Measurements from ENCODE around the gene GPR55. TPM values are rescaled to one million over a fixed set of nuclear protein-coding genes. Genes with fewer than 3 reads are reported as not detected.

GPR55 gene
- total RNA-seq, 1 experiment from 2014 or later, result not detected

- no peak for ATAC-seq
- no peak overlapping the region for H3K9ac ChIP-seq (ENCODE audit: low read length)
- no peaks in the 10 kb centered on the region for H3K36me3 ChIP-seq (ENCODE audit: control insufficient read depth in 1 of 2, insufficient read depth in 2 of 2, low read length in 2 of 2)
- H3K27ac ChIP-seq (ENCODE audit: low read depth, low read length), result no peak overlapping the region
- H2AFZ ChIP-seq (ENCODE audit: low read depth, low read length, poor library complexity, severe bottlenecking), result no peak overlapping the region
- ChIA-PET POLR2A (no interaction called here), CTCF (no interaction called here), RAD21 (ENCODE audit: low non-redundant PET in 1 of 2, low total read pairs in 2 of 2, uncharacterized antibody in 2 of 2, unreplicated experiment in 2 of 2) (no interaction called here)
- intact Hi-C loops (cut with micrococcal nuclease), result no loop called here
- H3K4me1 ChIP-seq (ENCODE audit: control insufficient read depth in 1 of 2, insufficient read depth in 2 of 2, low read length in 2 of 2), result peaks cover 0 to 8% of the 10 kb centered on the region in 2 experiments; a peak in 2 of 4 replicates
- no TSS peak for BruUV-seq (replicated peaks)
- no peak for DNase-seq (ENCODE audit: low read depth, low spot score)
- no peak overlapping the region for H3K4me2 ChIP-seq (ENCODE audit: low read length)
- no peaks in the 10 kb centered on the region for H3K27me3 ChIP-seq (ENCODE audit: insufficient read depth, low read length)
- no peak overlapping the region for H3K4me3 ChIP-seq (replicated peaks in 1 of 2; ENCODE audit: low read depth in 1 of 2, low read length in 2 of 2)
- no peaks in the 10 kb centered on the region for H3K79me2 ChIP-seq (ENCODE audit: insufficient read depth, low read length)
- no peaks in the 10 kb centered on the region for H4K20me1 ChIP-seq (ENCODE audit: insufficient read depth)
- no peaks in the 10 kb centered on the region for H3K9me3 ChIP-seq (ENCODE audit: control insufficient read depth in 1 of 2, insufficient read depth in 1 of 2, low read depth in 1 of 2, low read length in 2 of 2)
- no peak for TF ChIP-seq MAX (IDR thresholded peaks at IDR 0.05)
- no peaks in the 10 kb centered on the region for H3K9me2 ChIP-seq (ENCODE audit: insufficient read depth)
Measured at GRCh38 chr2:230891509-230891908, 33.5 kb downstream of the GPR55 start.

GRCh38 chr2:230891064-230891463 is 34.0 kb downstream of the GPR55 start:
- ChIA-PET POLR2A (no interaction called here), CTCF (no interaction called here), RAD21 (ENCODE audit: low non-redundant PET in 1 of 2, low total read pairs in 2 of 2, uncharacterized antibody in 2 of 2, unreplicated experiment in 2 of 2) (no interaction called here)
- H3K9ac ChIP-seq (ENCODE audit: low read length), result no peak overlapping the region
- intact Hi-C loops (cut with micrococcal nuclease), result no loop called here
- H3K4me2 ChIP-seq (ENCODE audit: low read length), result no peak overlapping the region
- BruUV-seq (replicated peaks), result no TSS peak
- H3K9me2 ChIP-seq (ENCODE audit: insufficient read depth), result no peaks in the 10 kb centered on the region
- H3K27ac ChIP-seq (ENCODE audit: low read depth, low read length), result no peak overlapping the region
- no peak for ATAC-seq
- DNase-seq (ENCODE audit: low read depth, low spot score), result no peak
- no peak overlapping the region for H3K4me3 ChIP-seq (replicated peaks in 1 of 2; ENCODE audit: low read depth in 1 of 2, low read length in 2 of 2)
- peaks cover 0 to 8% of the 10 kb centered on the region in 2 experiments; a peak in 2 of 4 replicates for H3K4me1 ChIP-seq (ENCODE audit: control insufficient read depth in 1 of 2, insufficient read depth in 2 of 2, low read length in 2 of 2)
- H3K27me3 ChIP-seq (ENCODE audit: insufficient read depth, low read length), result no peaks in the 10 kb centered on the region
- no peaks in the 10 kb centered on the region for H3K79me2 ChIP-seq (ENCODE audit: insufficient read depth, low read length)
- no peaks in the 10 kb centered on the region for H3K36me3 ChIP-seq (ENCODE audit: control insufficient read depth in 1 of 2, insufficient read depth in 2 of 2, low read length in 2 of 2)
- H4K20me1 ChIP-seq (ENCODE audit: insufficient read depth), result no peaks in the 10 kb centered on the region
- TF ChIP-seq SP1 (IDR thresholded peaks at IDR 0.05; ENCODE audit: low read depth), result no peak
- no peak for TF ChIP-seq SRF (IDR thresholded peaks at IDR 0.05; ENCODE audit: low read depth)
- no peak for TF ChIP-seq ZNF274 (IDR thresholded peaks at IDR 0.05; ENCODE audit: low read depth, low read length)
- no peak for TF ChIP-seq POLR2AphosphoS5 (IDR thresholded peaks at IDR 0.05; ENCODE audit: low read depth, low read length)
- TF ChIP-seq YY1 (IDR thresholded peaks at IDR 0.05; ENCODE audit: extremely low read depth, insufficient replicate concordance, low read depth, low read length), result no peak
- TF ChIP-seq RAD21 (IDR thresholded peaks at IDR 0.05; ENCODE audit: low read depth), result no peak
- no peak for TF ChIP-seq TCF7L2 (IDR thresholded peaks at IDR 0.05; ENCODE audit: borderline replicate concordance, extremely low read depth, insufficient read depth, insufficient read length)
- H2AFZ ChIP-seq (ENCODE audit: low read depth, low read length, poor library complexity, severe bottlenecking), result no peak overlapping the region
- no peaks in the 10 kb centered on the region for H3K9me3 ChIP-seq (ENCODE audit: control insufficient read depth in 1 of 2, insufficient read depth in 1 of 2, low read depth in 1 of 2, low read length in 2 of 2)

Data from HCT116 (cell line).